ENCODE results near the gene ENO1.
"Not testable (repeated sequence)": the region's sequence is repeated elsewhere in the genome, so short reads cannot be mapped to it uniquely, and the experiment has no call there.

Gene ENO1

GRCh38 chr1:8854240-8854639 is 24.2 kb downstream of the ENO1 start:
- FAIRE-seq (no peak), DNase-seq (ENCODE audit: insufficient read length, low spot score) (no peak)
- TF ChIP-seq POLR2A (IDR thresholded peaks at IDR 0.05; ENCODE audit: low read depth, low read length), result no peak

- DNase-seq (ENCODE audit: insufficient read length, low spot score), result no peak
- TF ChIP-seq POLR2A (IDR thresholded peaks at IDR 0.05; ENCODE audit: low read depth, low read length), result no peak
- FAIRE-seq, result no peak
Observed at GRCh38 chr1:8851060-8851459, 27.4 kb downstream of the ENO1 start.

- DNase-seq (ENCODE audit: insufficient read length, low spot score) (peak; percentile 71), FAIRE-seq (peak; percentile 81)
- no peak for TF ChIP-seq POLR2A (IDR thresholded peaks at IDR 0.05; ENCODE audit: low read depth, low read length)
Observed at GRCh38 chr1:8848663-8849386, 29.7 kb downstream of the ENO1 start.

- FAIRE-seq, result no peak
- TF ChIP-seq POLR2A (IDR thresholded peaks at IDR 0.05; ENCODE audit: low read depth, low read length), result no peak
- DNase-seq (ENCODE audit: insufficient read length, low spot score), result no peak
Observed at GRCh38 chr1:8847990-8848389, 30.5 kb downstream of the ENO1 start.

- TF ChIP-seq POLR2A (IDR thresholded peaks at IDR 0.05; ENCODE audit: low read depth, low read length), result no peak
- DNase-seq (ENCODE audit: insufficient read length, low spot score) (no peak), FAIRE-seq (no peak)
Observed at GRCh38 chr1:8846263-8846662, 32.2 kb downstream of the ENO1 start.

- TF ChIP-seq POLR2A (IDR thresholded peaks at IDR 0.05; ENCODE audit: low read depth, low read length), result no peak
- no peak for FAIRE-seq
- no peak for DNase-seq (ENCODE audit: insufficient read length, low spot score)
Observed at GRCh38 chr1:8845104-8846097, 33.1 kb downstream of the ENO1 start.

- DNase-seq (ENCODE audit: insufficient read length, low spot score) (no peak), FAIRE-seq (no peak)
- TF ChIP-seq POLR2A (IDR thresholded peaks at IDR 0.05; ENCODE audit: low read depth, low read length), result no peak
Observed at GRCh38 chr1:8844501-8845006, 33.9 kb downstream of the ENO1 start.

- DNase-seq (ENCODE audit: insufficient read length, low spot score), result no peak
- TF ChIP-seq POLR2A (IDR thresholded peaks at IDR 0.05; ENCODE audit: low read depth, low read length), result no peak
- FAIRE-seq, result no peak
Observed at GRCh38 chr1:8841395-8841794, 37.1 kb downstream of the ENO1 start.

GRCh38 chr1:8839990-8840389 is 38.5 kb downstream of the ENO1 start:
- no peak for TF ChIP-seq POLR2A (IDR thresholded peaks at IDR 0.05; ENCODE audit: low read depth, low read length)
- no peak for FAIRE-seq
- DNase-seq (ENCODE audit: insufficient read length, low spot score), result no peak

- DNase-seq (ENCODE audit: insufficient read length, low spot score) (no peak), FAIRE-seq (no peak)
Observed at GRCh38 chr1:8835941-8836643, 42.4 kb downstream of the ENO1 start.

GRCh38 chr1:8831340-8831739 is 47.1 kb downstream of the ENO1 start:
- FAIRE-seq (no peak), DNase-seq (ENCODE audit: insufficient read length, low spot score) (no peak)
- TF ChIP-seq POLR2A (IDR thresholded peaks at IDR 0.05; ENCODE audit: low read depth, low read length), result no peak

More at GRCh38 chr1:8835941-8836643, 42.4 kb downstream of the ENO1 start:
- TF ChIP-seq POLR2A (IDR thresholded peaks at IDR 0.05; ENCODE audit: low read depth, low read length), result no peak

- not testable (repeated sequence) for FAIRE-seq; DNase-seq (ENCODE audit: insufficient read length, low spot score)
Observed at GRCh38 chr1:8830732-8831131, 47.8 kb downstream of the ENO1 start.

- DNase-seq (ENCODE audit: insufficient read length, low spot score) (peak; percentile 52), FAIRE-seq (peak; percentile 74)
- TF ChIP-seq POLR2A (IDR thresholded peaks at IDR 0.05; ENCODE audit: low read depth, low read length), result no peak
Observed at GRCh38 chr1:8825985-8826481, 52.5 kb downstream of the ENO1 start.

- TF ChIP-seq POLR2A (IDR thresholded peaks at IDR 0.05; ENCODE audit: low read depth, low read length), result no peak
- no peak for DNase-seq (ENCODE audit: insufficient read length, low spot score)
- FAIRE-seq, result no peak
Observed at GRCh38 chr1:8823295-8823664, 55.2 kb downstream of the ENO1 start.

All from H54 (cell line).